IMR-90 (cell line): ENCODE measurements around the gene CABYR. TPM values are rescaled to one million over a fixed set of nuclear protein-coding genes. Genes with fewer than 3 reads are reported as not detected.

Experiments used
- ATAC-seq: fragments of 200-7000 bp; cut with Tn5 transposase; 2 replicates; pipeline ENCODE4 v1.9.1; 2020; ENCODE audit warnings: low read depth, mild to moderate bottlenecking, moderate library complexity
- BruUV-seq: library from RNA; stranded (reverse); fragments of 400-500 nt; replicated peaks from 2 replicates; lab custom pipeline; 2021; lab: Mats Ljungman, UMichigan
- CTCF ChIA-PET: fragments of 300-600 bp; formaldehyde crosslinking; extraction: SDS; loops from one replicate; lab custom pipeline; 2021; ENCODE audit warnings: antibody characterized with exemption; lab: Yijun Ruan, JAX
- POLR2A ChIA-PET: fragments of 300-600 bp; sonication (Branson Sonifier 250); formaldehyde crosslinking; loops from one replicate; lab custom pipeline; 2022; ENCODE audit warnings: antibody characterized with exemption; ENCODE audit not compliant: unreplicated experiment; lab: Charles Lee
- DNase-seq: peaks from one replicate; pipeline ENCODE4 v3.0.0; 2013
- H2AFZ ChIP-seq: replicated peaks from 2 replicates; pipeline ENCODE3; 2013; ENCODE audit warnings: low read length, mild to moderate bottlenecking; ENCODE audit not compliant: poor library complexity
- H2AK5ac ChIP-seq: 2 replicates; pipeline ENCODE4 v1.6.1; 2013; ENCODE audit warnings: low read depth, low read length, inconsistent platforms
- H2AK9ac ChIP-seq: replicated peaks from 2 replicates; pipeline ENCODE3; 2013; ENCODE audit warnings: mild to moderate bottlenecking, low read depth, low read length, moderate library complexity; ENCODE audit not compliant: poor library complexity
- H2BK120ac ChIP-seq: 2 replicates; pipeline ENCODE4 v1.6.1; 2013; ENCODE audit warnings: low read depth, low read length, inconsistent platforms
- H2BK15ac ChIP-seq: 3 replicates; pipeline ENCODE4 v1.6.1; 2013; ENCODE audit warnings: low read depth, low read length, inconsistent platforms
- H2BK20ac ChIP-seq: 2 replicates; pipeline ENCODE4 v1.6.1; 2013; ENCODE audit warnings: low read depth, mild to moderate bottlenecking, inconsistent platforms, low read length, moderate library complexity
- H2BK5ac ChIP-seq: 2 replicates; pipeline ENCODE4 v1.6.1; 2013; ENCODE audit warnings: mild to moderate bottlenecking, low read depth, low read length, inconsistent platforms; ENCODE audit not compliant: poor library complexity, severe bottlenecking
- H3K14ac ChIP-seq: replicated peaks from 2 replicates; pipeline ENCODE4 v1.6.1; 2013; ENCODE audit warnings: low read depth, low read length, inconsistent platforms
- H3K18ac ChIP-seq: 2 replicates; pipeline ENCODE4 v1.6.1; 2013; ENCODE audit warnings: low read depth, low read length, control low read depth
- H3K23ac ChIP-seq: 2 replicates; pipeline ENCODE4 v1.6.1; 2013; ENCODE audit warnings: low read depth, low read length, inconsistent platforms
- H3K27ac ChIP-seq: 2 replicates; pipeline ENCODE4 v1.5.1; 2013; ENCODE audit warnings: mild to moderate bottlenecking, control low read depth, low read length; ENCODE audit not compliant: insufficient read depth
- H3K27me3 ChIP-seq: 2 replicates; pipeline ENCODE4 v1.6.1; 2013; ENCODE audit warnings: low read length; ENCODE audit not compliant: control insufficient read depth, insufficient read depth
- H3K36me3 ChIP-seq: 2 replicates; pipeline ENCODE4 v1.6.1; 2013; ENCODE audit warnings: low read length, mixed read lengths; ENCODE audit not compliant: control insufficient read depth, insufficient read depth
- H3K4ac ChIP-seq: 2 replicates; pipeline ENCODE4 v1.6.1; 2013; ENCODE audit warnings: low read depth, low read length, inconsistent platforms
- H3K4me1 ChIP-seq: 2 replicates; pipeline ENCODE4 v1.6.1; 2013; ENCODE audit warnings: low read length, mixed read lengths; ENCODE audit not compliant: control insufficient read depth, insufficient read depth
- H3K4me2 ChIP-seq: 2 replicates; pipeline ENCODE4 v1.6.1; 2013; ENCODE audit warnings: low read depth, mild to moderate bottlenecking, control low read depth, low read length, moderate library complexity
- H3K4me3 ChIP-seq: 2 replicates; pipeline ENCODE4 v1.5.1; 2013; ENCODE audit warnings: low read depth, mild to moderate bottlenecking, control low read depth, low read length, moderate library complexity; ENCODE audit not compliant: insufficient read depth
- H3K56ac ChIP-seq: 2 replicates; pipeline ENCODE4 v1.6.1; 2013; ENCODE audit warnings: low read length, inconsistent platforms; ENCODE audit not compliant: insufficient read depth; ENCODE audit errors: extremely low read depth
- H3K79me1 ChIP-seq, 2 experiments: 2 replicates each; pipeline ENCODE4 v1.6.1; 2013; ENCODE audit warnings: low read length in 2 of 2, inconsistent platforms in 1 of 2, low read depth in 1 of 2
- H3K9ac ChIP-seq: 2 replicates; pipeline ENCODE4 v1.6.1; 2013; ENCODE audit warnings: low read depth, low read length, control low read depth
- H3K9me1 ChIP-seq: 2 replicates; pipeline ENCODE4 v1.6.1; 2013; ENCODE audit warnings: low read length, inconsistent platforms; ENCODE audit not compliant: insufficient read depth
- H3K9me3 ChIP-seq: 2 replicates; pipeline ENCODE4 v1.6.1; 2013; ENCODE audit warnings: low read length; ENCODE audit not compliant: control insufficient read depth, insufficient read depth
- H4K20me1 ChIP-seq: 2 replicates; pipeline ENCODE4 v1.6.1; 2013; ENCODE audit warnings: low read length, inconsistent platforms; ENCODE audit not compliant: insufficient read depth
- H4K5ac ChIP-seq: 2 replicates; pipeline ENCODE4 v1.6.1; 2013; ENCODE audit warnings: mild to moderate bottlenecking, low read depth, low read length, control low read depth
- H4K8ac ChIP-seq, 2 experiments: 2 replicates each; pipeline ENCODE4 v1.6.1; 2013; ENCODE audit warnings: low read depth in 2 of 2, low read length in 2 of 2, control low read depth in 1 of 2, inconsistent platforms in 1 of 2
- H4K91ac ChIP-seq: 2 replicates; pipeline ENCODE4 v1.6.1; 2013; ENCODE audit warnings: low read depth, low read length, inconsistent platforms; ENCODE audit not compliant: insufficient read depth
- BHLHE40 ChIP-seq: fragments of 150-350 bp; IDR thresholded peaks from 2 replicates; pipeline ENCODE4 v1.6.1; 2016; ENCODE audit warnings: mild to moderate bottlenecking, low read depth, low read length
- CEBPB ChIP-seq: IDR thresholded peaks from 2 replicates; pipeline ENCODE4 v1.6.1; 2012; ENCODE audit warnings: low read depth, low read length, improper control_type of control experiment
- CTCF ChIP-seq: conservative IDR thresholded peaks from 2 replicates; pipeline ENCODE4 v1.5.1; 2012; ENCODE audit warnings: mild to moderate bottlenecking, low read depth, low read length, improper control_type of control experiment
- ELK1 ChIP-seq: fragments of 150-350 bp; IDR thresholded peaks from 2 replicates; pipeline ENCODE4 v1.6.1; 2016; ENCODE audit warnings: low read depth, mild to moderate bottlenecking, low read length, moderate library complexity, borderline replicate concordance
- FOS ChIP-seq: fragments of 150-350 bp; IDR thresholded peaks from 2 replicates; pipeline ENCODE4 v1.6.1; 2016; ENCODE audit warnings: low read depth, low read length
- MAFK ChIP-seq: IDR thresholded peaks from 2 replicates; pipeline ENCODE4 v1.6.1; 2012; ENCODE audit warnings: low read depth, low read length, improper control_type of control experiment
- MAZ ChIP-seq: IDR thresholded peaks from 2 replicates; pipeline ENCODE4 v1.6.1; 2012; ENCODE audit warnings: low read depth, mild to moderate bottlenecking, low read length, improper control_type of control experiment, moderate library complexity, borderline replicate concordance
- NFE2L2 ChIP-seq: fragments of 150-350 bp; IDR thresholded peaks from 2 replicates; pipeline ENCODE4 v1.6.1; 2016; ENCODE audit warnings: low read depth, mild to moderate bottlenecking, low read length
- POLR2A ChIP-seq: IDR thresholded peaks from 2 replicates; pipeline ENCODE4 v1.6.1; 2012; ENCODE audit warnings: mild to moderate bottlenecking, low read depth, low read length
- RAD21 ChIP-seq: IDR thresholded peaks from 2 replicates; pipeline ENCODE4 v1.6.1; 2012; ENCODE audit warnings: low read length, improper control_type of control experiment
- RCOR1 ChIP-seq: IDR thresholded peaks from 2 replicates; pipeline ENCODE4 v1.6.1; 2012; ENCODE audit warnings: mild to moderate bottlenecking, low read length, improper control_type of control experiment; ENCODE audit not compliant: insufficient replicate concordance
- RFX5 ChIP-seq: IDR thresholded peaks from 2 replicates; pipeline ENCODE4 v1.8.0; 2012; ENCODE audit warnings: low read depth, mild to moderate bottlenecking, low read length, moderate library complexity
- SMC3 ChIP-seq: fragments of 150-350 bp; IDR thresholded peaks from 2 replicates; pipeline ENCODE4 v1.6.1; 2016; ENCODE audit warnings: low read depth, mild to moderate bottlenecking, antibody characterized with exemption, low read length, moderate library complexity
- USF2 ChIP-seq: fragments of 150-350 bp; IDR thresholded peaks from 2 replicates; pipeline ENCODE4 v1.6.1; 2017; ENCODE audit warnings: mild to moderate bottlenecking, antibody characterized with exemption, low read length, low read depth
- WGBS, 2 experiments: methylation state at CpG; one replicate each; pipeline versions ENCODE4 v1.1.5 to v1.1.7; 2013; ENCODE audit warnings: missing lambda C conversion rate in 2 of 2; ENCODE audit not compliant: insufficient read length in 1 of 2; ENCODE audit errors: extremely low coverage in 2 of 2; 5-methylcytosine and 5-hydroxymethylcytosine counted together
- dilution Hi-C: fragments of 300-500 bp; cut with HindIII; formaldehyde crosslinking; loops from one replicate; pipeline ENCODE4 v1.14.3; 2018; ENCODE audit warnings: low sequenced_read_pairs; ENCODE audit not compliant: unreplicated experiment
- in situ Hi-C: fragments of 300-500 bp; cut with MboI; formaldehyde crosslinking; loops from 3 replicates; pipeline ENCODE4 v1.14.3; 2019; ENCODE audit warnings: low sequenced_read_pairs, inconsistent platforms, mixed read lengths
- intact Hi-C: fragments of 100-400 bp; cut with micrococcal nuclease; formaldehyde crosslinking; loops from 2 replicates; pipeline ENCODE4 v1.10.0; 2022
- polyA plus RNA-seq, 3 experiments: library from polyadenylated mRNA; depleted of rRNA; stranded (reverse); fragments of >200 nt; gene quantifications; 2 replicates each; pipeline ENCODE4 v1.2.3, GENCODE V29; 2012; ENCODE audit warnings: low replicate concordance in 1 of 3
- total RNA-seq: library from RNA; depleted of rRNA; stranded (reverse); fragments of >200 nt; gene quantifications from 2 replicates; pipeline ENCODE4 v1.2.3, GENCODE V29; 2012

Gene CABYR
- total and polyA plus RNA-seq, 2 of the 4 experiments (the other 2 are of a cell fraction), result 4.1 to 6.2 TPM

GRCh38 chr18:24201699-24202687, 63.1 kb downstream of the CABYR start:
- intact Hi-C loops, result no loop called here
- no peak overlapping the region for H3K9ac ChIP-seq
- no peak overlapping the region for H2AK5ac ChIP-seq
- BruUV-seq, result no TSS peak
- H2BK5ac ChIP-seq, result no peak overlapping the region
- dilution Hi-C loops, result no loop called here
- H3K56ac ChIP-seq, result no peak overlapping the region
- no peak overlapping the region for H2BK15ac ChIP-seq
- H4K91ac ChIP-seq, result no peak overlapping the region
- H3K14ac ChIP-seq, result no peak overlapping the region
- no peak overlapping the region for H2AK9ac ChIP-seq
- no peak overlapping the region for H4K5ac ChIP-seq
- no peak overlapping the region for H2BK120ac ChIP-seq
- no peak overlapping the region for H3K23ac ChIP-seq
- CTCF ChIA-PET, result no interaction called here
- no peak overlapping the region for H3K27ac ChIP-seq
- no peak overlapping the region for H4K8ac ChIP-seq
- H3K18ac ChIP-seq, result no peak overlapping the region
- WGBS, 2 experiments, result no CpG with 5 or more reads among the region's 8 CpGs
- POLR2A ChIA-PET, result interaction anchor here (0.6 kb wide), 1 partner anchor 285 kb away, joined by 3 read pairs; no protein-coding TSS in a partner anchor
- no peak overlapping the region for H2BK20ac ChIP-seq
- H3K4me3 ChIP-seq, result no peak overlapping the region
- no peak overlapping the region for H2AFZ ChIP-seq
- H3K9me1 ChIP-seq, result peaks cover 7% of the 10 kb centered on the region
- no peak overlapping the region for H3K4ac ChIP-seq
- no peaks in the 10 kb centered on the region for H3K9me3 ChIP-seq
- DNase-seq (no peak), ATAC-seq (no peak)
- H3K36me3 ChIP-seq, result no peaks in the 10 kb centered on the region
- no peak overlapping the region for H3K4me2 ChIP-seq
- H3K4me1 ChIP-seq, result peaks cover 5% of the 10 kb centered on the region
- H3K79me1 ChIP-seq, result peaks cover 6 to 23% of the 10 kb centered on the region in 2 experiments; a peak in 3 of 4 replicates
- peaks cover 6% of the 10 kb centered on the region for H4K20me1 ChIP-seq
- in situ Hi-C loops, result no loop called here
- no peaks in the 10 kb centered on the region for H3K27me3 ChIP-seq
- TF ChIP-seq NFE2L2 (no peak), MAFK (no peak), BHLHE40 (no peak), SMC3 (no peak), CTCF (no peak), CEBPB (no peak), RAD21 (no peak), POLR2A (no peak), USF2 (no peak), RFX5 (no peak), MAZ (no peak), ELK1 (no peak), FOS (no peak), RCOR1 (no peak)
